MM.1S (cell line): Measurements from ENCODE around the gene POFUT2.

Source experiments
- CTCF ChIP-seq: fragments of 300-600 bp; sonication (generic); IDR thresholded peaks from 2 replicates; pipeline ENCODE4 v1.5.1; 2016; ENCODE audit warnings: antibody characterized with exemption, low read length, mixed read lengths
- EZH2 ChIP-seq: fragments of 300-600 bp; sonication (generic); optimal IDR thresholded peaks from 2 replicates; pipeline ENCODE3; 2017; ENCODE audit warnings: low read depth, mild to moderate bottlenecking, antibody characterized with exemption, low read length, mixed read lengths

- no peak for TF ChIP-seq CTCF
- no peak for TF ChIP-seq EZH2
Observed at GRCh38 chr21:45228656-45229240, 58.9 kb downstream of the POFUT2 start.
